VCaP (cell line): ENCODE data around the gene DYNC2LI1.
A peak's percentile ranks its signal among the peaks of the same experiment; 100 is the strongest.

ENCODE experiments used
- H3K27ac ChIP-seq: fragments of 450-650 bp; 2 replicates; pipeline ENCODE4 v1.5.1; 2017
- CTCF ChIP-seq: fragments of 450-650 bp; conservative IDR thresholded peaks from 2 replicates; pipeline ENCODE4 v1.5.1; 2017; ENCODE audit warnings: mild to moderate bottlenecking, moderate library complexity

Gene DYNC2LI1

GRCh38 chr2:43798300-43798699 is 24.5 kb downstream of the DYNC2LI1 start:
- no peak overlapping the region for H3K27ac ChIP-seq
- TF ChIP-seq CTCF: no peak

- TF ChIP-seq CTCF: no peak
- no peak overlapping the region for H3K27ac ChIP-seq
Observed at GRCh38 chr2:43800894-43801293, 27.1 kb downstream of the DYNC2LI1 start.

- no peak for TF ChIP-seq CTCF
- H3K27ac ChIP-seq: no peak overlapping the region
Observed at GRCh38 chr2:43802135-43802534, 28.3 kb downstream of the DYNC2LI1 start.

- no peak overlapping the region for H3K27ac ChIP-seq
- TF ChIP-seq CTCF: no peak
Observed at GRCh38 chr2:43803113-43803512, 29.3 kb downstream of the DYNC2LI1 start.

- H3K27ac ChIP-seq: peak overlapping the region; percentile 40; the same call in 1 of the 2 replicates
- TF ChIP-seq CTCF: no peak
Observed at GRCh38 chr2:43806719-43807031, 32.8 kb downstream of the DYNC2LI1 start.

- H3K27ac ChIP-seq: no peak overlapping the region
- TF ChIP-seq CTCF: no peak
Observed at GRCh38 chr2:43810452-43810851, 36.6 kb downstream of the DYNC2LI1 start.

GRCh38 chr2:43810888-43811287 is 37.0 kb downstream of the DYNC2LI1 start:
- TF ChIP-seq CTCF: no peak
- no peak overlapping the region for H3K27ac ChIP-seq

GRCh38 chr2:43812006-43812405 is 38.2 kb downstream of the DYNC2LI1 start:
- no peak for TF ChIP-seq CTCF
- H3K27ac ChIP-seq: no peak overlapping the region
